H9 (cell line): ENCODE data around the gene KRT5. TPM values are rescaled to one million over a fixed set of nuclear protein-coding genes. Genes with fewer than 3 reads are reported as not detected.

Experiments
- DNase-seq: peaks from one replicate; pipeline ENCODE4 v3.0.0-alpha.2; 2017
- H2AFZ ChIP-seq: one replicate; pipeline ENCODE4 v1.6.1; 2013; ENCODE audit warnings: mild to moderate bottlenecking, low read length, control low read depth, moderate library complexity
- H2AK5ac ChIP-seq: 2 replicates; pipeline ENCODE4 v1.6.1; 2013; ENCODE audit warnings: low read length, control low read depth, mixed read lengths; ENCODE audit not compliant: insufficient read length
- H2BK120ac ChIP-seq: one replicate; pipeline ENCODE4 v1.6.1; 2013; ENCODE audit warnings: low read depth, mild to moderate bottlenecking, low read length, control low read depth, inconsistent platforms; ENCODE audit not compliant: poor library complexity, severe bottlenecking
- H2BK12ac ChIP-seq: 2 replicates; pipeline ENCODE4 v1.6.1; 2013; ENCODE audit warnings: low read length, control low read depth, mixed read lengths, low read depth; ENCODE audit not compliant: insufficient read length
- H2BK15ac ChIP-seq: 2 replicates; pipeline ENCODE4 v1.6.1; 2013; ENCODE audit warnings: low read depth, low read length, control low read depth
- H2BK20ac ChIP-seq: one replicate; pipeline ENCODE4 v1.6.1; 2013; ENCODE audit warnings: low read depth, mild to moderate bottlenecking, low read length, control low read depth, inconsistent platforms; ENCODE audit not compliant: poor library complexity, severe bottlenecking
- H2BK5ac ChIP-seq: 2 replicates; pipeline ENCODE4 v1.6.1; 2013; ENCODE audit warnings: low read length, control low read depth, mixed read lengths; ENCODE audit not compliant: insufficient read length
- H3K14ac ChIP-seq: 2 replicates; pipeline ENCODE4 v1.6.1; 2013; ENCODE audit warnings: low read length, control low read depth; ENCODE audit not compliant: insufficient read depth
- H3K18ac ChIP-seq: 2 replicates; pipeline ENCODE4 v1.6.1; 2013; ENCODE audit warnings: low read depth, mild to moderate bottlenecking, mixed read lengths, low read length, control low read depth; ENCODE audit not compliant: insufficient read length
- H3K23ac ChIP-seq: 2 replicates; pipeline ENCODE4 v1.6.1; 2013; ENCODE audit warnings: low read length, control low read depth, mixed read lengths, low read depth; ENCODE audit not compliant: insufficient read length
- H3K23me2 ChIP-seq: 2 replicates; pipeline ENCODE4 v1.6.1; 2013; ENCODE audit warnings: low read depth, mild to moderate bottlenecking, mixed read lengths, low read length, control low read depth; ENCODE audit not compliant: insufficient read length, poor library complexity, severe bottlenecking
- H3K27ac ChIP-seq: 2 replicates; pipeline ENCODE4 v1.5.1; 2013; ENCODE audit warnings: low read length, control low read depth, mixed read lengths, low read depth; ENCODE audit not compliant: insufficient read length
- H3K27me3 ChIP-seq: 2 replicates; pipeline ENCODE4 v1.6.1; 2013; ENCODE audit warnings: low read length, control low read depth, inconsistent platforms; ENCODE audit not compliant: insufficient read depth
- H3K4ac ChIP-seq: 2 replicates; pipeline ENCODE4 v1.6.1; 2013; ENCODE audit warnings: low read depth, mild to moderate bottlenecking, control low read depth, inconsistent platforms, low read length, moderate library complexity
- H3K4me1 ChIP-seq: 2 replicates; pipeline ENCODE4 v1.6.1; 2013; ENCODE audit warnings: low read length, control low read depth, inconsistent platforms; ENCODE audit not compliant: insufficient read depth
- H3K4me2 ChIP-seq: 2 replicates; pipeline ENCODE4 v1.6.1; 2013; ENCODE audit warnings: low read length, control low read depth, mixed read lengths; ENCODE audit not compliant: insufficient read length, insufficient read depth
- H3K56ac ChIP-seq: 2 replicates; pipeline ENCODE4 v1.6.1; 2013; ENCODE audit warnings: low read depth, mild to moderate bottlenecking, mixed read lengths, low read length, control low read depth; ENCODE audit not compliant: insufficient read length
- H3K79me1 ChIP-seq: 2 replicates; pipeline ENCODE4 v1.6.1; 2013; ENCODE audit warnings: low read depth, mild to moderate bottlenecking, moderate library complexity, low read length, control low read depth, inconsistent platforms; ENCODE audit not compliant: insufficient read depth, poor library complexity, severe bottlenecking
- H3K79me2 ChIP-seq: 2 replicates; pipeline ENCODE4 v1.6.1; 2013; ENCODE audit warnings: low read length, control low read depth, inconsistent platforms; ENCODE audit not compliant: insufficient read depth
- H3K9ac ChIP-seq: 2 replicates; pipeline ENCODE4 v1.6.1; 2013; ENCODE audit warnings: low read length, control low read depth, mixed read lengths; ENCODE audit not compliant: insufficient read length; ENCODE audit errors: extremely low read depth
- H3K9me3 ChIP-seq: one replicate; pipeline ENCODE4 v1.6.1; 2013; ENCODE audit warnings: low read depth, low read length, inconsistent platforms; ENCODE audit not compliant: control insufficient read depth
- H3T11ph ChIP-seq: one replicate; pipeline ENCODE4 v1.6.1; 2013; ENCODE audit warnings: mild to moderate bottlenecking, low read length, control low read depth, inconsistent platforms
- H4K20me1 ChIP-seq: one replicate; pipeline ENCODE4 v1.6.1; 2013; ENCODE audit not compliant: control insufficient read depth, insufficient read length, insufficient read depth
- H4K5ac ChIP-seq: 2 replicates; pipeline ENCODE4 v1.6.1; 2013; ENCODE audit warnings: low read depth, mild to moderate bottlenecking, mixed read lengths, low read length, control low read depth; ENCODE audit not compliant: insufficient read length
- H4K8ac ChIP-seq: replicated peaks from 2 replicates; pipeline ENCODE4 v1.6.1; 2013; ENCODE audit warnings: low read length, control low read depth, mixed read lengths, low read depth; ENCODE audit not compliant: insufficient read length
- H4K91ac ChIP-seq: 2 replicates; pipeline ENCODE4 v1.6.1; 2013; ENCODE audit warnings: low read depth, mild to moderate bottlenecking, moderate library complexity, mixed read lengths, low read length, control low read depth; ENCODE audit not compliant: insufficient read length
- H3K27ac Mint-ChIP-seq, 3 experiments: 2 replicates in 2 of 3; 3 replicates in 1 of 3; pipeline ENCODE4 v1.8.0; 2020 to 2021; ENCODE audit warnings: mixed read lengths in 3 of 3, mild to moderate bottlenecking in 1 of 3, moderate library complexity in 1 of 3
- H3K27me3 Mint-ChIP-seq: 2 replicates; pipeline ENCODE4 v1.8.0; 2021; ENCODE audit warnings: low read depth, mild to moderate bottlenecking, moderate library complexity, mixed read lengths
- H3K36me3 Mint-ChIP-seq, 3 experiments: 2 replicates in 2 of 3; 3 replicates in 1 of 3; pipeline ENCODE4 v1.8.0; 2020 to 2021; ENCODE audit warnings: low read depth in 3 of 3, mixed read lengths in 3 of 3; ENCODE audit not compliant: insufficient read depth in 1 of 3
- H3K4me1 Mint-ChIP-seq, 2 experiments: 2 replicates each; pipeline ENCODE4 v1.8.0; 2020; ENCODE audit warnings: mixed read lengths in 2 of 2
- H3K4me3 Mint-ChIP-seq, 2 experiments: 2 replicates in 1 of 2; 3 replicates in 1 of 2; pipeline ENCODE4 v1.8.0; 2020 to 2021; ENCODE audit warnings: mild to moderate bottlenecking in 2 of 2, mixed read lengths in 2 of 2, moderate library complexity in 1 of 2
- H3K9me3 Mint-ChIP-seq, 2 experiments: 2 replicates in 1 of 2; 3 replicates in 1 of 2; pipeline ENCODE4 v1.8.0; 2020; ENCODE audit warnings: mild to moderate bottlenecking in 2 of 2, mixed read lengths in 2 of 2, moderate library complexity in 1 of 2
- WGBS: extraction: QIAGEN DNeasy Blood & Tissue Kit; methylation state at CpG from one replicate; pipeline ENCODE4 v1.1.7; 2013; ENCODE audit warnings: missing lambda C conversion rate, low lambda C conversion rate, mixed read lengths; ENCODE audit not compliant: insufficient read length; ENCODE audit errors: extremely low coverage; 5-methylcytosine and 5-hydroxymethylcytosine counted together
- total RNA-seq: library from RNA; stranded (reverse); gene quantifications from 2 replicates; pipeline ENCODE4 v1.2.1, GENCODE V29; 2021
- TF ChIP-seq, protein P1 (sequence below): fragments of 200-600 bp; sonication (generic); conservative IDR thresholded peaks from 3 replicates; pipeline ENCODE4 v1.8.0; 2021; ENCODE audit warnings: antibody characterized with exemption, mild to moderate bottlenecking

KRT5 gene
- total RNA-seq, 1 experiment from 2014 or later, result not detected

DNA sequence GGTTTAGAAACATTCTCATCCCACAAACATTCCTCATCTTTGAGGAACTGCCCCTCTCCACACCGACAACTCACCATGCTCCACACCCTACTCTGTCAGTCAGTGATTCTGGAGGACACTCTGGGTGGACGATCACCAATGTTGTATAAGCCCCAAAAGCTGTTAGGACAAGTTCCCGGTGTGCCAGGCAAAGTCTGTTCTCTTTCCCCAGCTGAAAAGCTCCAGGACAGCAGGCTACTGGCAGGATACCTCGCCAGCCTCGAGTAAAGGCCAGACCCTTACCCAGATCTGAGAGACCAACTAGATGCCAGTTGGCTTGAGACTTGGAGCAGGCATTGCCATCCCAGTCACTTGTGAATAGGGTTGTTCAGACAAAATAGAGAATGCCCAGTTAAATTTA, 12.0 kb downstream of the KRT5 start:
- no peak overlapping the region for H3K4me2 ChIP-seq
- no peaks in the 10 kb centered on the region for H3K27me3 ChIP-seq
- H3K4ac ChIP-seq, result no peak overlapping the region
- Mint-ChIP-seq H3K4me3 (no peak overlapping the region), H3K4me1 (peaks cover 7 to 8% of the 10 kb centered on the region in 2 experiments; a peak in 3 of 4 replicates), H3K27me3 (peaks cover 2% of the 10 kb centered on the region), H3K27ac (no peak overlapping the region), H3K36me3 (peaks cover 0 to 7% (median 0%) of the 10 kb centered on the region in 3 experiments; a peak in 3 of 7 replicates), H3K9me3 (peaks cover 9 to 13% of the 10 kb centered on the region in 2 experiments)
- no peak overlapping the region for H2BK20ac ChIP-seq
- H2BK15ac ChIP-seq, result no peak overlapping the region
- no peak for DNase-seq
- no peak overlapping the region for H3T11ph ChIP-seq
- H3K79me1 ChIP-seq, result no peaks in the 10 kb centered on the region
- H3K4me1 ChIP-seq, result no peaks in the 10 kb centered on the region
- no peak overlapping the region for H2AFZ ChIP-seq
- H3K56ac ChIP-seq, result no peak overlapping the region
- no peaks in the 10 kb centered on the region for H3K9me3 ChIP-seq
- no peak overlapping the region for H3K23ac ChIP-seq
- no CpG with 5 or more reads among the region's 5 CpGs for WGBS
- no peak overlapping the region for H4K8ac ChIP-seq
- H2AK5ac ChIP-seq, result no peak overlapping the region
- no peaks in the 10 kb centered on the region for H3K23me2 ChIP-seq
- H3K18ac ChIP-seq, result no peak overlapping the region
- no peak overlapping the region for H3K27ac ChIP-seq
- H4K20me1 ChIP-seq, result no peaks in the 10 kb centered on the region
- H2BK5ac ChIP-seq, result no peak overlapping the region
- no peak overlapping the region for H4K5ac ChIP-seq
- no peak overlapping the region for H3K9ac ChIP-seq
- no peak overlapping the region for H3K14ac ChIP-seq
- no peak overlapping the region for H4K91ac ChIP-seq
- H2BK12ac ChIP-seq, result no peak overlapping the region
- no peaks in the 10 kb centered on the region for H3K79me2 ChIP-seq
- TF ChIP-seq, protein P1, sequence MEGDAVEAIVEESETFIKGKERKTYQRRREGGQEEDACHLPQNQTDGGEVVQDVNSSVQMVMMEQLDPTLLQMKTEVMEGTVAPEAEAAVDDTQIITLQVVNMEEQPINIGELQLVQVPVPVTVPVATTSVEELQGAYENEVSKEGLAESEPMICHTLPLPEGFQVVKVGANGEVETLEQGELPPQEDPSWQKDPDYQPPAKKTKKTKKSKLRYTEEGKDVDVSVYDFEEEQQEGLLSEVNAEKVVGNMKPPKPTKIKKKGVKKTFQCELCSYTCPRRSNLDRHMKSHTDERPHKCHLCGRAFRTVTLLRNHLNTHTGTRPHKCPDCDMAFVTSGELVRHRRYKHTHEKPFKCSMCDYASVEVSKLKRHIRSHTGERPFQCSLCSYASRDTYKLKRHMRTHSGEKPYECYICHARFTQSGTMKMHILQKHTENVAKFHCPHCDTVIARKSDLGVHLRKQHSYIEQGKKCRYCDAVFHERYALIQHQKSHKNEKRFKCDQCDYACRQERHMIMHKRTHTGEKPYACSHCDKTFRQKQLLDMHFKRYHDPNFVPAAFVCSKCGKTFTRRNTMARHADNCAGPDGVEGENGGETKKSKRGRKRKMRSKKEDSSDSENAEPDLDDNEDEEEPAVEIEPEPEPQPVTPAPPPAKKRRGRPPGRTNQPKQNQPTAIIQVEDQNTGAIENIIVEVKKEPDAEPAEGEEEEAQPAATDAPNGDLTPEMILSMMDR, result no peak
- H2BK120ac ChIP-seq, result no peak overlapping the region
